HepG2 (cell line): ENCODE measurements around the gene BCL2L1. TPM values are rescaled to one million over a fixed set of nuclear protein-coding genes. Genes with fewer than 3 reads are reported as not detected.

Source experiments
- CREM ChIP-seq, 2 experiments: sonication (generic) in 1 of 2; formaldehyde crosslinking in 1 of 2; IDR thresholded peaks; 2 replicates each; pipeline versions ENCODE4 v1.4.0 to v1.6.1; 2016 to 2020; ENCODE audit warnings: antibody characterized with exemption in 1 of 2, mild to moderate bottlenecking in 1 of 2, missing genetic modification reagents in 1 of 2
- HBP1 ChIP-seq: IDR thresholded peaks from 2 replicates; pipeline ENCODE4 v1.6.1; 2016; ENCODE audit warnings: low read depth, control low read depth
- KDM1A ChIP-seq: IDR thresholded peaks from 2 replicates; pipeline ENCODE4 v1.6.1; 2016; ENCODE audit warnings: missing compliant biosample characterization
- MIER2 ChIP-seq: IDR thresholded peaks from 2 replicates; pipeline ENCODE4 v1.6.1; 2016; ENCODE audit warnings: missing biosample characterization, missing genetic modification reagents
- NFRKB ChIP-seq: fragments of 450-650 bp; IDR thresholded peaks from 2 replicates; pipeline ENCODE4 v1.6.1; 2017
- NFYB ChIP-seq: sonication (generic); formaldehyde crosslinking; IDR thresholded peaks from 2 replicates; pipeline ENCODE4 v1.4.0; 2020; ENCODE audit warnings: missing genetic modification reagents
- NONO ChIP-seq, 2 experiments: fragments of 450-650 bp in 1 of 2; sonication (generic) in 1 of 2; formaldehyde crosslinking in 1 of 2; IDR thresholded peaks in 1 of 2; conservative IDR thresholded peaks in 1 of 2; 2 replicates each; pipeline versions ENCODE4 v1.6.1 to v1.8.0; 2017 to 2022; ENCODE audit warnings: mild to moderate bottlenecking in 1 of 2, missing genetic modification reagents in 1 of 2, moderate library complexity in 1 of 2
- PHF5A ChIP-seq: IDR thresholded peaks from one replicate; pipeline ENCODE4 v1.6.1; 2018; ENCODE audit warnings: low read depth, missing genetic modification reagents; ENCODE audit not compliant: unreplicated experiment
- POGK ChIP-seq: sonication (generic); formaldehyde crosslinking; conservative IDR thresholded peaks from 2 replicates; pipeline ENCODE4 v1.8.0; 2022; ENCODE audit warnings: mild to moderate bottlenecking, moderate library complexity, missing genetic modification reagents
- PRDM15 ChIP-seq: sonication (generic); formaldehyde crosslinking; IDR thresholded peaks from 2 replicates; pipeline ENCODE4 v1.4.0; 2020; ENCODE audit warnings: missing genetic modification reagents
- RARA ChIP-seq: IDR thresholded peaks from 2 replicates; pipeline ENCODE4 v1.6.1; 2016; ENCODE audit warnings: missing genetic modification reagents, missing compliant biosample characterization
- TRAFD1 ChIP-seq: sonication (generic); formaldehyde crosslinking; IDR thresholded peaks from 2 replicates; pipeline ENCODE4 v1.5.1; 2020; ENCODE audit warnings: missing genetic modification reagents, mild to moderate bottlenecking, borderline replicate concordance
- ZFP36L2 ChIP-seq: sonication (generic); formaldehyde crosslinking; IDR thresholded peaks from 2 replicates; pipeline ENCODE4 v1.4.0; 2020; ENCODE audit warnings: missing genetic modification reagents
- ZNF234 ChIP-seq: sonication (generic); formaldehyde crosslinking; conservative IDR thresholded peaks from 2 replicates; pipeline ENCODE4 v1.5.1; 2020; ENCODE audit warnings: mild to moderate bottlenecking, missing genetic modification reagents
- ZNF382 ChIP-seq: sonication (generic); formaldehyde crosslinking; IDR thresholded peaks from 2 replicates; pipeline ENCODE4 v1.5.0; 2020; ENCODE audit warnings: missing genetic modification reagents, mild to moderate bottlenecking, borderline replicate concordance
- ZNF639 ChIP-seq: conservative IDR thresholded peaks from 2 replicates; pipeline ENCODE4 v1.6.1; 2018; ENCODE audit warnings: missing genetic modification reagents
- ZNF720 ChIP-seq: sonication (generic); formaldehyde crosslinking; IDR thresholded peaks from 2 replicates; pipeline ENCODE4 v1.4.0; 2020; ENCODE audit warnings: missing genetic modification reagents
- polyA plus RNA-seq, 8 experiments: library from polyadenylated mRNA; depleted of rRNA in 3 of 8; stranded (reverse) in 7 of 8; unstranded in 1 of 8; fragments of >200 nt; fragmentation: Illumina TruSeq in 4 of 8; extraction: Trizol in 4 of 8; gene quantifications; 2 replicates each; pipeline versions ENCODE4 v1.2.1 to v1.2.3, GENCODE V29; 2011 to 2016; ENCODE audit warnings: low read depth in 4 of 8, missing spikeins in 1 of 8, mixed read lengths in 1 of 8; ENCODE audit not compliant: insufficient read depth in 1 of 8
- total RNA-seq, 5 experiments: library from RNA; depleted of rRNA; stranded (reverse); fragments of >200 nt; fragmentation: Illumina TruSeq; extraction: Trizol; gene quantifications; 2 replicates each; pipeline ENCODE4 v1.2.3, GENCODE V29; 2016; ENCODE audit warnings: low read depth in 1 of 5

Gene BCL2L1
- total and polyA plus RNA-seq, 2 of the 13 experiments (the other 11 are each of a cell fraction or from before 2014, with no cell fraction given): 164 to 258 TPM

- TF ChIP-seq RARA (CRISPR knock-in tag) (peak; percentile 87), PRDM15 (CRISPR knock-in tag) (peak; percentile 22; the same call in 1 of the 2 replicates), ZNF382 (CRISPR knock-in tag) (no peak), CREM (IDR thresholded peaks at IDR 0.05) (peak; percentile 70; the same call in 1 of the 2 replicates), CREM (CRISPR knock-in tag; IDR thresholded peaks at IDR 0.05) (no peak), KDM1A (CRISPR knock-in tag) (0 out of 2 replicates have a peak, but pooled peaks have one; percentile 19), MIER2 (CRISPR knock-in tag) (peak; percentile 38; the same call in 1 of the 2 replicates), NFRKB (no peak), PHF5A (CRISPR knock-in tag) (peak; percentile 14), NFYB (no peak), ZFP36L2 (CRISPR knock-in tag) (no peak), ZNF720 (CRISPR knock-in tag) (no peak), NONO (IDR thresholded peaks at IDR 0.05) (no peak), NONO (CRISPR knock-in tag; conservative IDR thresholded peaks at IDR 0.05) (0 out of 2 replicates have a peak, but pooled peaks have one; percentile 37), TRAFD1 (CRISPR knock-in tag) (0 out of 2 replicates have a peak, but pooled peaks have one; percentile 15), ZNF639 (CRISPR knock-in tag) (no peak), ZNF234 (no peak), POGK (CRISPR knock-in tag) (peak; percentile 72; the same call in 1 of the 2 replicates), HBP1 (CRISPR knock-in tag) (no peak)
These were observed 23.6 kb downstream of the BCL2L1 start (continued) for GRCh38 chr20:31698803-31699718.
